ES-I3 (cell line): ENCODE measurements around the gene DAPK1.
"Not testable (repeated sequence)": the region's sequence is repeated elsewhere in the genome, so short reads cannot be mapped to it uniquely, and the experiment has no call there.

Experiments
- H3K36me3 ChIP-seq: 2 replicates; pipeline ENCODE4 v1.6.1; 2013; ENCODE audit warnings: mild to moderate bottlenecking, low read length, control low read depth, moderate library complexity; ENCODE audit not compliant: insufficient read depth
- H3K4me1 ChIP-seq: 2 replicates; pipeline ENCODE4 v1.6.1; 2013; ENCODE audit warnings: mild to moderate bottlenecking, control low read depth, low read length; ENCODE audit not compliant: insufficient read depth
- H3K9ac ChIP-seq: 2 replicates; pipeline ENCODE4 v1.6.1; 2013; ENCODE audit warnings: low read depth, mild to moderate bottlenecking, low read length, moderate library complexity
- H3K9me3 ChIP-seq: 2 replicates; pipeline ENCODE4 v1.6.1; 2013; ENCODE audit warnings: mild to moderate bottlenecking, low read length, moderate library complexity; ENCODE audit not compliant: control insufficient read depth, insufficient read depth

The DAPK1 gene

GRCh38 chr9:87725356-87725899 is 227.8 kb downstream of the DAPK1 start:
- no peaks in the 10 kb centered on the region for H3K9me3 ChIP-seq
- H3K36me3 ChIP-seq: peaks cover 12% of the 10 kb centered on the region; the same call in 1 of the 2 replicates
- peaks cover 3% of the 10 kb centered on the region; the same call in 1 of the 2 replicates for H3K4me1 ChIP-seq
- peak overlapping the region; percentile 55; the same call in 1 of the 2 replicates for H3K9ac ChIP-seq

GRCh38 chr9:87725900-87726709 is 228.4 kb downstream of the DAPK1 start, which contains the start of gene CTSL:
CTSL (plus strand) TSS chr9:87726119; CDS start chr9:87727604, 1,485 bp downstream.
- no peaks in the 10 kb centered on the region for H3K9me3 ChIP-seq
- peaks cover 12% of the 10 kb centered on the region; the same call in 1 of the 2 replicates for H3K36me3 ChIP-seq
- peaks cover 3% of the 10 kb centered on the region; the same call in 1 of the 2 replicates for H3K4me1 ChIP-seq
- peak within 1 kb of the TSS; percentile 55 for H3K9ac ChIP-seq

GRCh38 chr9:87729246-87729645 is 231.6 kb downstream of the DAPK1 start:
- no peaks in the 10 kb centered on the region for H3K9me3 ChIP-seq
- peaks cover 12% of the 10 kb centered on the region; the same call in 1 of the 2 replicates for H3K36me3 ChIP-seq
- H3K4me1 ChIP-seq: peaks cover 3% of the 10 kb centered on the region; the same call in 1 of the 2 replicates
- no peak overlapping the region for H3K9ac ChIP-seq

- peaks cover 12% of the 10 kb centered on the region; the same call in 1 of the 2 replicates for H3K36me3 ChIP-seq
- no peaks in the 10 kb centered on the region for H3K9me3 ChIP-seq
- peaks cover 3% of the 10 kb centered on the region; the same call in 1 of the 2 replicates for H3K4me1 ChIP-seq
- no peak overlapping the region for H3K9ac ChIP-seq
These were observed 233.7 kb downstream of the DAPK1 start for GRCh38 chr9:87731321-87731720.

GRCh38 chr9:87732344-87732743 is 234.7 kb downstream of the DAPK1 start:
- Histone ChIP-seq H3K36me3 (peaks cover 12% of the 10 kb centered on the region; the same call in 1 of the 2 replicates), H3K9me3 (no peaks in the 10 kb centered on the region), H3K9ac (no peak overlapping the region), H3K4me1 (no peaks in the 10 kb centered on the region)

GRCh38 chr9:87732756-87733155 is 235.1 kb downstream of the DAPK1 start:
- Histone ChIP-seq H3K36me3 (peaks cover 12% of the 10 kb centered on the region; the same call in 1 of the 2 replicates), H3K9ac (no peak overlapping the region), H3K4me1 (no peaks in the 10 kb centered on the region), H3K9me3 (no peaks in the 10 kb centered on the region)

- no peaks in the 10 kb centered on the region for H3K4me1 ChIP-seq
- H3K36me3 ChIP-seq: peaks cover 5% of the 10 kb centered on the region; the same call in 1 of the 2 replicates
- H3K9ac ChIP-seq: no peak overlapping the region
- H3K9me3 ChIP-seq: no peaks in the 10 kb centered on the region
These were observed 235.8 kb downstream of the DAPK1 start for GRCh38 chr9:87733273-87734052.

GRCh38 chr9:87734106-87734505 is 236.4 kb downstream of the DAPK1 start:
- Histone ChIP-seq H3K4me1 (no peaks in the 10 kb centered on the region), H3K9me3 (no peaks in the 10 kb centered on the region), H3K36me3 (peaks cover 4% of the 10 kb centered on the region; the same call in 1 of the 2 replicates), H3K9ac (no peak overlapping the region)

- no peaks in the 10 kb centered on the region for H3K4me1 ChIP-seq
- H3K36me3 ChIP-seq: no peaks in the 10 kb centered on the region
- H3K9me3 ChIP-seq: no peaks in the 10 kb centered on the region
- no peak overlapping the region for H3K9ac ChIP-seq
These were observed 241.9 kb downstream of the DAPK1 start for GRCh38 chr9:87739546-87739945.

GRCh38 chr9:87740209-87740608 is 242.5 kb downstream of the DAPK1 start:
- H3K36me3 ChIP-seq: no peaks in the 10 kb centered on the region
- no peaks in the 10 kb centered on the region for H3K9me3 ChIP-seq
- H3K9ac ChIP-seq: no peak overlapping the region
- no peaks in the 10 kb centered on the region for H3K4me1 ChIP-seq

- no peaks in the 10 kb centered on the region for H3K9me3 ChIP-seq
- H3K9ac ChIP-seq: no peak overlapping the region
- H3K4me1 ChIP-seq: no peaks in the 10 kb centered on the region
- H3K36me3 ChIP-seq: no peaks in the 10 kb centered on the region
These were observed 243.7 kb downstream of the DAPK1 start for GRCh38 chr9:87741326-87741725.

- no peaks in the 10 kb centered on the region for H3K9me3 ChIP-seq
- no peaks in the 10 kb centered on the region for H3K4me1 ChIP-seq
- H3K36me3 ChIP-seq: no peaks in the 10 kb centered on the region
- H3K9ac ChIP-seq: no peak overlapping the region
These were observed 244.2 kb downstream of the DAPK1 start for GRCh38 chr9:87741891-87742290.

- Histone ChIP-seq H3K9me3 (no peaks in the 10 kb centered on the region), H3K9ac (no peak overlapping the region), H3K36me3 (no peaks in the 10 kb centered on the region), H3K4me1 (no peaks in the 10 kb centered on the region)
These were observed 245.3 kb downstream of the DAPK1 start for GRCh38 chr9:87742813-87743428.

- H3K9me3 ChIP-seq, H3K9ac ChIP-seq, H3K36me3 ChIP-seq, H3K4me1 ChIP-seq: not testable (repeated sequence)
These were observed 246.6 kb downstream of the DAPK1 start for GRCh38 chr9:87744247-87744646.
